ENCODE data around the gene GABRB1. TPM values are rescaled to one million over a fixed set of nuclear protein-coding genes. Genes with fewer than 3 reads are reported as not detected.

The GABRB1 gene
- total and polyA plus RNA-seq, 2 experiments from 2014 or later = 0.26 to 0.97 TPM

- H3K9me3 Mint-ChIP-seq = no peaks in the 10 kb centered on the region
- H3K79me2 ChIP-seq (replicated peaks; ENCODE audit: insufficient read depth) = no peaks in the 10 kb centered on the region
- no peaks in the 10 kb centered on the region for H3K27me3 ChIP-seq (ENCODE audit: insufficient read depth)
- no peaks in the 10 kb centered on the region for H3F3A ChIP-seq (replicated peaks; ENCODE audit: low read depth)
- H3K9me2 ChIP-seq (ENCODE audit: insufficient read depth) = peaks cover 5% of the 10 kb centered on the region; the same call in 1 of the 2 replicates
- no peak overlapping the region for H3K4me3 Mint-ChIP-seq
- no peak overlapping the region for H3K4me3 ChIP-seq
- H3K36me3 ChIP-seq (ENCODE audit: insufficient read depth) = no peaks in the 10 kb centered on the region
- ATAC-seq (no peak), DNase-seq (ENCODE audit: low spot score) (no peak)
- TF ChIP-seq STAT1 (IDR thresholded peaks at IDR 0.05; ENCODE audit: unreplicated experiment) = no peak
- no peak for TF ChIP-seq EZH2 (IDR thresholded peaks at IDR 0.05; ENCODE audit: low read depth, unreplicated experiment)
- H3K4me2 ChIP-seq = no peak overlapping the region
- peaks cover 12% of the 10 kb centered on the region; the same call in 2 of the 3 replicates for H3K4me1 Mint-ChIP-seq
- H2AFZ ChIP-seq = 0 out of 2 replicates have a peak overlapping the region, but pooled peaks have one; percentile 48
- no peaks in the 10 kb centered on the region for H4K20me1 ChIP-seq (replicated peaks; ENCODE audit: insufficient read depth)
- no peaks in the 10 kb centered on the region for H3K36me3 Mint-ChIP-seq (ENCODE audit: low read depth)
- 0 out of 2 replicates have a peak, but pooled peaks cover 7% of the 10 kb centered on the region for H3K4me1 ChIP-seq (ENCODE audit: insufficient read depth)
- H3K27ac Mint-ChIP-seq = no peak overlapping the region
- H3K27ac ChIP-seq (ENCODE audit: low read depth) = no peak overlapping the region
- peaks cover 2% of the 10 kb centered on the region for H3K27me3 Mint-ChIP-seq (ENCODE audit: insufficient read depth, low read depth, poor library complexity)
Observed at GRCh38 chr4:47075262-47075661, 43.9 kb downstream of the GABRB1 start.

GRCh38 chr4:47075919-47076318 lies 44.6 kb downstream of the GABRB1 start:
- Mint-ChIP-seq H3K4me1 (peaks cover 12% of the 10 kb centered on the region; the same call in 2 of the 3 replicates), H3K27me3 (ENCODE audit: insufficient read depth, low read depth, poor library complexity) (peaks cover under 1% of the 10 kb centered on the region), H3K27ac (no peak overlapping the region), H3K4me3 (no peak overlapping the region), H3K9me3 (no peaks in the 10 kb centered on the region), H3K36me3 (ENCODE audit: low read depth) (no peaks in the 10 kb centered on the region)
- Histone ChIP-seq H3K79me2 (replicated peaks; ENCODE audit: insufficient read depth) (no peaks in the 10 kb centered on the region), H3K9me2 (ENCODE audit: insufficient read depth) (peaks cover 1% of the 10 kb centered on the region; the same call in 1 of the 2 replicates), H3K27ac (ENCODE audit: low read depth) (no peak overlapping the region), H3K4me3 (no peak overlapping the region), H3F3A (replicated peaks; ENCODE audit: low read depth) (no peaks in the 10 kb centered on the region), H3K4me1 (ENCODE audit: insufficient read depth) (0 out of 2 replicates have a peak, but pooled peaks cover 7% of the 10 kb centered on the region), H3K4me2 (no peak overlapping the region), H3K27me3 (ENCODE audit: insufficient read depth) (no peaks in the 10 kb centered on the region), H2AFZ (peak overlapping the region; percentile 74), H3K36me3 (ENCODE audit: insufficient read depth) (no peaks in the 10 kb centered on the region), H4K20me1 (replicated peaks; ENCODE audit: insufficient read depth) (no peaks in the 10 kb centered on the region)
- peak; percentile 34 for DNase-seq (ENCODE audit: low spot score)
- ATAC-seq = peak; percentile 74
- no peak for TF ChIP-seq EZH2 (IDR thresholded peaks at IDR 0.05; ENCODE audit: low read depth, unreplicated experiment)
- TF ChIP-seq REST (IDR thresholded peaks at IDR 0.05; ENCODE audit: unreplicated experiment) = no peak
- TF ChIP-seq NANOG (IDR thresholded peaks at IDR 0.05; ENCODE audit: borderline replicate concordance) = no peak
- no peak for TF ChIP-seq EZH2phosphoT487 (IDR thresholded peaks at IDR 0.05; ENCODE audit: unreplicated experiment)
- no peak for TF ChIP-seq ZNF331 (CRISPR knock-in tag; IDR thresholded peaks at IDR 0.05; ENCODE audit: low read depth)
- TF ChIP-seq CTCF (conservative IDR thresholded peaks at IDR 0.05; ENCODE audit: low read depth in 2 of 2) = no peak
- TF ChIP-seq ZNF462 (CRISPR knock-in tag; IDR thresholded peaks at IDR 0.05) = no peak
- TF ChIP-seq ETS1 (IDR thresholded peaks at IDR 0.05) = no peak

Measured in GM23338 (cell line).